NB4 (cell line): Measurements from ENCODE around the gene PRSS36.

Experiments used
- CTCF ChIP-seq: IDR thresholded peaks from one replicate; pipeline ENCODE4 v1.5.1; 2012; ENCODE audit warnings: low read depth, low read length
- MAX ChIP-seq: IDR thresholded peaks from 2 replicates; pipeline ENCODE4 v1.6.1; 2011; ENCODE audit warnings: low read depth, low read length
- MYC ChIP-seq: IDR thresholded peaks from 2 replicates; pipeline ENCODE4 v1.6.1; 2011; ENCODE audit warnings: low read depth, low read length
- POLR2A ChIP-seq: IDR thresholded peaks from 2 replicates; pipeline ENCODE4 v1.6.1; 2011; ENCODE audit warnings: mild to moderate bottlenecking; ENCODE audit not compliant: insufficient read length; ENCODE audit errors: extremely low read depth

GRCh38 chr16:31141489-31142108 lies 8.3 kb downstream of the PRSS36 start:
- TF ChIP-seq POLR2A, result no peak
- no peak for TF ChIP-seq CTCF
- TF ChIP-seq MAX, result peak; percentile 45; the same call in 1 of the 2 replicates
- TF ChIP-seq MYC, result no peak
